Measurements from ENCODE around the gene CMIP.

Gene CMIP

GRCh38 chr16:81625544-81626153, 181.0 kb downstream of the CMIP start:
- no peak for DNase-seq (ENCODE audit: low read depth)

- no peak for DNase-seq (ENCODE audit: low read depth)
Measured at GRCh38 chr16:81626181-81626674, 181.6 kb downstream of the CMIP start.

GRCh38 chr16:81627024-81627423, 182.4 kb downstream of the CMIP start:
- DNase-seq (ENCODE audit: low read depth) = no peak

GRCh38 chr16:81627729-81628244, 183.2 kb downstream of the CMIP start:
- DNase-seq (ENCODE audit: low read depth) = no peak

- DNase-seq (ENCODE audit: low read depth) = no peak
Measured at GRCh38 chr16:81629034-81629802, 184.6 kb downstream of the CMIP start.

GRCh38 chr16:81629896-81630634, 185.5 kb downstream of the CMIP start:
- no peak for DNase-seq (ENCODE audit: low read depth)

GRCh38 chr16:81630635-81631031, 186.0 kb downstream of the CMIP start:
- no peak for DNase-seq (ENCODE audit: low read depth)

- DNase-seq (ENCODE audit: low read depth) = no peak
Measured at GRCh38 chr16:81632392-81633146, 188.0 kb downstream of the CMIP start.

GRCh38 chr16:81633147-81633619, 188.6 kb downstream of the CMIP start:
- DNase-seq (ENCODE audit: low read depth) = no peak

- DNase-seq (ENCODE audit: low read depth) = no peak
Measured at GRCh38 chr16:81633680-81634379, 189.2 kb downstream of the CMIP start.

- no peak for DNase-seq (ENCODE audit: low read depth)
Measured at GRCh38 chr16:81634380-81635062, 189.9 kb downstream of the CMIP start.

GRCh38 chr16:81635063-81635937, 190.7 kb downstream of the CMIP start:
- DNase-seq (ENCODE audit: low read depth) = no peak

- DNase-seq (ENCODE audit: low read depth) = no peak
Measured at GRCh38 chr16:81636298-81636993, 191.8 kb downstream of the CMIP start.

GRCh38 chr16:81637336-81638235, 193.0 kb downstream of the CMIP start:
- no peak for DNase-seq (ENCODE audit: low read depth)

- no peak for DNase-seq (ENCODE audit: low read depth)
Measured at GRCh38 chr16:81638286-81638945, 193.8 kb downstream of the CMIP start.

GRCh38 chr16:81639348-81639747, 194.7 kb downstream of the CMIP start:
- no peak for DNase-seq (ENCODE audit: low read depth)

Data from fibroblast of the conjunctiva (primary cell).